Stimulated activated CD4-positive, alpha-beta T cell treated with anti-CD3 and anti-CD28 coated beads, Interleukin-2, amount 100 ng/mL, for 24 hours (primary cell): ENCODE measurements around the gene NAGK.
"Not testable (repeated sequence)": the region's sequence is repeated elsewhere in the genome, so short reads cannot be mapped to it uniquely, and the experiment has no call there.

Experiments
- DNase-seq, 2 donors: peaks; one replicate each; pipeline ENCODE4 v3.0.0-alpha.2; 2020

The NAGK gene

GRCh38 chr2:71068218-71069035 is at the start of gene NAGK:
TSS of gene NAGK (plus strand) at chr2:71068648. CDS start at chr2:71068684, 36 bp downstream.
- peak; percentile 95 to 96 for DNase-seq

GRCh38 chr2:71019989-71020388 is 48.5 kb upstream of the NAGK start:
- DNase-seq: not testable (repeated sequence)

GRCh38 chr2:71021394-71021793 is 47.1 kb upstream of the NAGK start:
- DNase-seq: not testable (repeated sequence)

GRCh38 chr2:71023553-71024243 is 44.8 kb upstream of the NAGK start:
- DNase-seq: peak; percentile 73 to 77

DNA sequence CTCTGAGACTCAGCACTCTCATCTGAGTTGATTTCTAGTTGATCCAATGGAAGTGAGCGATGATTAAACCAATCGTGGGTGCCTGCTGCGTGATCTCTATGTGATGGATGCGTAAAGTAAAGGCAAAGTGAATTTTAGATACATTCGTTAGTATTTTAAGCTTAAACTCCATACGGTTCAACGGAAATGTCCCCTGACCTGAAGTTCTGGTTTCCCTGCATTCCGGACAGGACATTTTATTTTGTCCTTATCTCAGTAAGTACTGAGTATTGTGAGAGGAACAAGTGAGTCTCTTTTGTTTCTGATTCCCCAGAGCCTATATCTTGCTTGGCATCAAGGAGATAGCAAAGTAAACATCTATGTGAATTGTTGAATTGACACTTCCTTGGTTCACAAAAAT is 32.2 kb upstream of the NAGK start:
- not testable (repeated sequence) for DNase-seq

DNA sequence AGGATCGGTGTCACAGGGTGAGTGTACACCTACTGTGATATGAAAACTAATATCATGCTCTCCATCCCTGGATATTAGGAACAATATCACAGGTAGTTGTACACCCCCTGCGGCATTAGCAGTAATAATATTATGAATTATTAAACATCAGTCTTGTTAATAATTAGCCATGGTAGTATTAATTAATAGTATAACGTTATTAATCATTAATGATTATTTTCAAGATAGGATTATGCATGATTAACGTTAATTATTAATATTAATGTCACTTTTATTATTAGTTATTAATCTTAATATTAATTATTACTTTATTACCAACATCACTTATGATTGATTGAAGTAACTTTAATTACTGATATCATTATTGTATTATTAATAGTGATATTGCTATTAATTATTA is 26.2 kb upstream of the NAGK start:
- DNase-seq: no peak

DNA sequence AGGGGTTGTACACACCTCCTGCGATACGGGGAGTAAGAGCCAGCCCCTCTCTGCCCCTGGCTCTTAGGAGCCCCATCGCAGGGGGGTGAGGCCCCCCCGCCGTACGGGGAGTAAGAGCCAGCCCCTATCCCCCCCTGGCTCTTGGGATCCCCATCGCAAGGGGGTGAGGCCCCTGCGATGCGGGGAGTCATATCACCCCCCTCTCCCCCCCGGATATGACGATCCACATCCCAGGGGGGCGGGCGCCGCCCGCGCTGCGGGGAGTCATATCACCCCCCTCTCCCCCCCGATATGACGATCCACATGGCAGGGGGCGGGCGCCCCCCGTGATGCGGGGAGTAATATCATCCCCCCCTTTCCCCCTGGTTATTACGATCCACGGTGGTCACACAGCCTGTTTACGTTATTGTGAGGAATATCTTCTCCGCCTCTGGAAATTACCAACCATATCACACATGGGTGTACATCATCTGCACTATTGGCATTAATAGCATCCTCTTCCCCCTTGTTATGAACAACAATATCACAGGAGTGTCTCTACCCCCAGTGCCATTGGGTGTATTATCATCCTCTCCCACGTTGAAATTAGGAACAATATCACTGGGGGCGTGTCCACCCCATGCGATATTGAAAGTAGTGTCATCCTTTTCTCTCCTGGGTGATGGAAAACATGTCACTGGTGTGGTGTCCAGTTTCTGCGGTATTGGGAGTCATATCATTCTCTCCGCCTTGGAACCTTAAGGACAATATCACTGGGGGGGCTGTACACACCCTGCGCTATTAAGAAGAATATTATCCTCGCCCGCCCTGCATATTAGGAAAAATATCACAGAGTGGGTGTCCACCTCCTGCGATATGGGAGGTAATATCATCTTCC is 24.7 kb upstream of the NAGK start:
- DNase-seq: no peak

DNA sequence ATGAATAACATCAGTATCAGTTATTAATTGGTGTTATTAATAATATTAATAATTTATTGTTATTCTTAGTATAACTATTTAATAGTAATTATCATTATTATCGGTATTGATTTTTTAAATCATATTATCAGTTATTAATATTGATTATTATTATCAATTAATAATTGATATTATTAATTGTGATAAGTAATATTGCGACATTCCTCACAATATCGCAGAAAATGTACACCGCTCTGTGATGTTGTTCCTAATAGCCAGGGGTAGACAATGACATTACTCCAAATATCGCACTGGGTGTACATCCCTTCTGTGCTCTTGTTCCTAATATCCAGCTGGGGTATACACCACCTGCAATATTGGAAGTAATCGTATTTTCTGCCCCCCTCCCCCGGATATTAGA is 23.3 kb upstream of the NAGK start:
- DNase-seq: no peak

DNA sequence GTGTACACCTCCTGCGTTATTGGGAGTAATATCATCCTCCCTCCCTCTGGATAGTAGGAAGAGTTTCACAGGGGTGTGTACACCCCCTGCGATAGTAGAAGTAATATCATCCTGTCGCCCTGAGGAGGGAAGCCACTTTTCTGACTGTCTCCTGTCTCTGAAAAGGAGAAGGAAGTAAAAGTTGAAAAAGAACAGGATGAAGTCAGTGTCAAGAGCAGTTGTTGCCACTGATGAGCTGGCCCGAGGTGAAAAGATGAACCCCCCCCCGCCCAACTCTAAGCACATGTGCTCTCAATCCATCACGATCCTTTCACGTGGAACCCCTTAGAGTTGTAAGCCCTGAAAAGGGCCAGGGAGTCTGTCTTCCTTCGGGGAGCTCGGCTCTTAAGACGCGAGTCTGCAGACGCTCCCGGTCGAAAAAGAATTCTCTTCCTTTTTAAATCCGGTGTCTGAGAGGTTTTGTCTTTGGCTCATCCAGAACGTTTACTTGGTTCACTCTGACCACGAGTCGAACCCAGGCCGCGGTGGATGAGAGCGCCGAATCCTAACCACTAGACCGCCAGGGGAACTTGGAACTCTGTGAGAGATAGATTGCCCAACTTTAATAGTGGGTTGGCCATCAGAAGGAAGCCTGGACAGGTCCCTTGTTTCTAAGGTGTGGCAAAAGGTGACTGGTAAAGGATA is 22.4 kb upstream of the NAGK start:
- no peak for DNase-seq

DNA sequence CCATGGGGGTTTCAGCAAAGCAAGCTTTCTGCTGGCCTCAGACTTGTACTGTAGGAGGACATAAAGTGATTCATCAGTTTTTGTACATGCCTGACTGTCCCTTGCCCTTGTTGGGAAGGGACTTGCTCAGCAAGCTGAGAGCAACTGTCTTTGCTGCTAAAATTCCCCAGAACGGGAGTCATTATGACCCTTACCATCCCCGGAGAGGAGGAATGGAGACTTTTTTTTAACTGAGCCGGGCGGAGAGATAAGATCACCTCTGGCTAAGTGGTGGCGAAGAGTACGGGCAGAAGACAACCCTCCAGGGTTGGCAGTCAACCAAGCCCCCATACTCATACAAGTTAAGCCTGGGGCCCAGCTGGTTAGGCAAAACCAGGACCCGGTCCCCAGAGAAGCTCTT is 20.4 kb upstream of the NAGK start:
- DNase-seq: no peak

DNA sequence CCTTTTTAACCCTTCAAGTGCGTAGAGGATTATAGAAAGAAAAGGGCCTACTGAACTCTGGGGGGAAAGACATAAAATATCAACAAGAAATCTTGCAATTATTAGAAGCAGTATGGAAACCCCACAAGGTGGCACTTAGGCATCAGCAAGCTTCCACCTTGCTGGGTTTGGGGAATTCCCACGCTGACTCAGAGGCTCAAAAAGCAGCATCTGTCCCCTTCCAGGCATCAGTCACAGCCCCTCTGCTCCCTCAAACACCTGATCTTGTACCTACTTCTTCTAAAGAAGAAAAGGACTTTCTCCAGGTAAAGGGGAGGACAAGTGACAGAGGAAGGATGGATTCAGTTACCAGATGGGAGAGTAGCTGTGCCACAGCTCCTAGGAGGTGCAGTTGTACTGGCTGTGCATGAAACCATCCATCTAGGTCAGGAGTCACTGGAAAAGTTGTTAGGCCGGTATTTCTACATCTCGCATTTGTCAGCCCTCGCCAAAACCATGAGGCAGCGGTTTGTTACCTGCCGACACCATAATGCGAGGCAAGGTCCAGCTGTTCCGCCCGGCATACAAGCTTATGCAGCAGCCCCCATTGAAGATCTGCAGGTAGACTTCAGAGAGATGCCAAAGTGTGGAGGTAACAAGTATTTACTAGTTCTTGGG is 18.6 kb upstream of the NAGK start:
- DNase-seq: peak; percentile 67 to 70

- not testable (repeated sequence) for DNase-seq
Observed at GRCh38 chr2:71055206-71055740, 13.2 kb upstream of the NAGK start.

- DNase-seq: no peak
Observed at GRCh38 chr2:71060211-71060610, 8.2 kb upstream of the NAGK start.

DNA sequence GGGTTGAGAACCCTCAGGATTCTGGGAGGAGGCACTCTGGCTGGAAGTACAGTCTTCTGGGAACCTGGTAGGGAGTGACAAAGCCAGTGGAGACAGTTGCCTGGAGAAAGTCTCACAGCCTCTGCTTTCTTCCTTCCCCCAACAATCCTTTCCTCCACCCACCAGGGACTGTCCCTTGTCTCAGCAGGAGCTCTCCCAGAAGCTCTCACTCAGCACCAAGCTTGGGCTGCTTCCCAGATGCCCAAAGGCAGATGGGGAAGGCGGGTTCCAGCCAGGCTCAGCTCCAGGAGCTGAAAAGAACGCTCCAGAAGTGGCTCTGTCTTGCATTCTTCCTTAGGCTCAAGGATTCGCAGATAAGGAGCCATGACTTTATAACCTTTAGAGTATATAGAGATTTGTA is 7.6 kb upstream of the NAGK start:
- DNase-seq: no peak

DNA sequence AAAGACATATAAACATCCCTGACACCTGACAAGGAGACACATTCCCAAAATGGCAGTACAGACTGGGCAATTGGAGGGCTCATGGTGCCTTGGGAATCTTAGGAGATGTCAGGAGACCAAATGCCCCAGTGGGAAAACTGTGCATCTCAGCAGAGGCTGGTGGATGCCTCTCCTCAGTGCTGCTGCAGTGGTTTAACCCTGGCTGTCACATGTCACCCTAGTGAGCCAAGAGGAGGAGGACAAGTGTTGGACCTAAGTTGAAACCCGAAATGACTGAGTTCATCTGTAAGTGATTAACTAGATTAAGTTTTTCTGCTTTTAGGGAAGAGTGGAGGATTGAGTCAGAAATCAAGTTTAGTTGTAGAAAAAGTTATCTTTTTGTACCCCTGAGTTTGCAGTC is 5.2 kb upstream of the NAGK start:
- DNase-seq: no peak

GRCh38 chr2:71064110-71064611 is 4.3 kb upstream of the NAGK start:
- DNase-seq: no peak

DNA sequence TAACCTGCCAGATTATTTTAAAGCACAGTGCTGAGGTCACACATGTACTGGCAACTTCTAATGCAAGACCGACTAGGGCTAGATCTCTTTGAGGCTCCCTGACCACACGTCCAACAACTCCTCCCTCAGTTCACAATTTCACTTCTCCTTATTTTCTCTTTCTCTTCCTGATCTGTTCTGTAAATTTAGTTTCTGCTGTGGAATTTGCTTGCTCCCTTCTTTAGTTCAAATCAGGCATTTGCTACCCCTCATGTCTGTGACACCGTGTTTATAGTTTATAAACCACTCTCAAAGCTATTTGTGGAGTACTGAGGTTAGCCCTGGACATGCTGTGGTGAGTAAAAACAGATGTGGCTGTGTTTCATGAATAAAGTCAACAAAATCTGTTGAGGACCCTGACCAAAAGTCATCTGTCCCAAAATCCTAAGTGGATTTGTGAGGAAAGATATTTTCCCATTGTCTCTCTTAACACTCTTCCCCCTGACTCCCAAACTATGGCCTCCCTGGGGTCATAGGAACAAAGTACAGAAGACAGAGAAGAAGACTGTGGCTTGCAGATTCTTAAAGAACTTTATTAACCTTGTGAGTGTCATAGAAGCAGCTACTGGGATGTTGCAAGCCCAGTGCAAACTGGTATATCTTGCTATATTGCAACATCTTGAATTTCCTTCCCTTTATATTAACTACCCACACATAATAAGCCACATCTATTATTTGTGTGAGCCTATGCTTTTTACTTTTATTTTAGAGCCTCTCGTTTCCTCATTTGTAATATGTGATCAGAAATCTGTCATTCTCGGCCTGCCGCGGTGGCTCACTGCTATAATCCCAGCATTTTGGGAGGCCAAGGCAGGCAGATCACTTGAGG is 3.5 kb upstream of the NAGK start:
- DNase-seq: no peak

DNA sequence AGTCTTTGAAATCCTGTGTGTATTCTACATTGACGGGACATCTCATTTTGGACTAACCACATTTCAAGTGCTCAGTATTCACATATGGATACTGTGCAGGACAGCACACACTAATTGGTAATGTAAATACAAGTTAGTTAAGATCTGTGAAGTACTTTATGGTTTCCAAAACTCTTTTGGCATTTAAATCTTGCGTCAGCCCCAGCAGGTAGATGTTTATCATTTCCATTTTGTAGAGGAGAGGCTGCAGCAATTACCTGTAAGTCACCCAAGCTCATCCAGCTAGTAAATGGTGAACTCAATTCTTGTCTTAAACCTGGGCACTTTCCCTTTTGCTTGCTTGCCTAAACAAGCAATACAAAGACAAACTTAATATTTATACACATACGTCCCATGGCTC is 1.6 kb upstream of the NAGK start:
- no peak for DNase-seq

- DNase-seq: peak in 1 of 2 donors; percentile 15
Observed at GRCh38 chr2:71067567-71068217, 756 bp upstream of the NAGK start.

- no peak for DNase-seq
Observed at GRCh38 chr2:71069376-71069775, 928 bp downstream of the NAGK start.
